C1 segment of cervical spinal cord (tissue), 14 donors: Measurements from ENCODE around the gene FAM43B.

Source experiments
- DNase-seq, 14 donors: peaks; one replicate each; lab custom pipeline; 2025; lab: John Stamatoyannopoulos, UW

The FAM43B gene

GRCh38 chr1:20552728-20553445 lies 514 bp downstream of the FAM43B start:
- peak in 3 of 14 donors; percentile 25 to 59 (median 52) for DNase-seq

- peak in 8 of 14 donors; percentile 3 to 67 (median 15) for DNase-seq
Measured at GRCh38 chr1:20555025-20555757, 2.8 kb downstream of the FAM43B start.

GRCh38 chr1:20555758-20556120 lies 3.4 kb downstream of the FAM43B start:
- no peak for DNase-seq

DNA sequence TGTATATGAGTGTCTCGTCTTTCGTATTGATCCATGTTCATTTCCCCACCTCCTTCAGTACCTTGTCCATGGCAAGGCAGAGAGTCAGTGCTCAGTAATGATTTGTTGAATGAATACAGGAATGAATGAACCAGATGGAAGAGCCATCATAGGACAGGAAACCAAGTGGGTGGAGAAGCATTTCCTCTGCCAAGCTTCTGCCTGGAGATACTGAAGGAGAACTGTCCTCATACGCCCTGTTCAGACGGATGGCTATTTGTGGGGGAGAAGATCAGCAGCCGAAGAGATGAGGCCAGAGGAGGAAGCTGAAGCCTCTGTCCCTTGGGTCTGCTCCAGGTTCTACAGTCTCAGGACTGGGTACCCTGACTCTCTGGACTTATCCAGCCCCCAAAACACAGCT lies 5.8 kb downstream of the FAM43B start:
- DNase-seq = no peak

- no peak for DNase-seq
Measured at GRCh38 chr1:20560966-20561365, 8.6 kb downstream of the FAM43B start.

DNA sequence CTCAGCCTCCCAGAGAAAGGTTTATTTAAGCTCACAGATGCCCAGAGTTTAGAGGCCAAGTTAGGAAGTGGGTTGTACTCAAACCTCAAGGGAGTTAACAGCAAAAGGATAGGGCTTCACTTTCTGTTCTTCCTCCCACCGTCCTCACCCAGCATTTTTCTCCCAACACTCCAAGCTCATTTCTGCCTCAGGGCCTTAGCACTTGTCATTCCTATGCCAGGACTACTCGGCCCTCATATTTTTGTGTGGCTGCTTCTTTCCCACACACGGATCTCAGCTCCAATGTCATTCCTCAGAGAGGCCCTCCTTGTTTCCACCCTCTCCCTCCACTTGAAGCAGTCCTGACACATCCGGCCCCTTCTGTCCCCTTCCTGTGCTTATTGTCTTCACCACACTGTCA lies 12.9 kb downstream of the FAM43B start:
- no peak for DNase-seq

DNA sequence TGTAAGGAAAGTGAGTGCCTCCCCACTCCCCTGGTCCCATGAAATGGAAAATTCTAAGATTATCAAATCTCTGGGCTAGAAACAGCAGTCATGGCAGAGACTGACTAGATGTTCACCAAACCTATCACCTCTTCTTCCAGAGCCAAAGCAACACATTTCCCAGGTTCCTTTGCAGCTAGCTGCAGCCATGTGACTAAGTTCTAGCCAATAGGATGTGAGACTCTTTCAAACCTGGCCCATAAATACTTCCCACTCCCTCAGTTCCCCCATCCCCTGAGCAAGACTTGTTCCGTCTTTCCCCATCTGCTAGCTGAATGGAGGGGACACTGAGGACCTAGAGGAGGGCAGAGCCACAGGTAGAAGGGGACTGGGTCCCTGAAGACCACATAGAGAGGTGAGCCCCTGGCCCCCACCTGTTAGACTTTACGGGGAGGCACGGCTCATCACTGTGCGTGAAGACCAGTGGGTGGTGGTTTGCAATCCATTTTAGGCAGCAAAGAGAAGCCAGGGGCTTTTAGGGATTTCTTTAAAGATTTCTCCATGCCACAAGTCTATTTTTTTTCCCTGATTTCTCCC lies 17.2 kb downstream of the FAM43B start:
- no peak for DNase-seq

DNA sequence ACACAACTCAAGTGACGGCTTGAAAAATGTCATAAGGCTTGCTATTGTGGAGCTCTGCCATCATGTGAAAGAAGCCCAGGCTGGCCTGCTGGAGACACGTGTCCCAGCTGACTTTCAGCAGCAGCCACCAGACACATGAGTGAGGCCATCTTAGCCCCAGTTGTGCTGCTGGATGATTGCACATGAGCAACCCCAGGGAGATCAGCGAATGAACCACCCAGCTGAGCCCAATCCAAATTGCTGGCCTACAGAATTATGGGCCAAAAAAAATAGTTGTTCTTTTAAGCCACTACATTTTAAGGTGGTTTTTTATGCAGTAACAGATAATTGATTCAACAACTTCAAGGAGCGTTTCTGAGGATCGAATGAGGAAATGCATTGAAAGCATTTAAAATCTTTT lies 19.1 kb downstream of the FAM43B start:
- DNase-seq = no peak

DNA sequence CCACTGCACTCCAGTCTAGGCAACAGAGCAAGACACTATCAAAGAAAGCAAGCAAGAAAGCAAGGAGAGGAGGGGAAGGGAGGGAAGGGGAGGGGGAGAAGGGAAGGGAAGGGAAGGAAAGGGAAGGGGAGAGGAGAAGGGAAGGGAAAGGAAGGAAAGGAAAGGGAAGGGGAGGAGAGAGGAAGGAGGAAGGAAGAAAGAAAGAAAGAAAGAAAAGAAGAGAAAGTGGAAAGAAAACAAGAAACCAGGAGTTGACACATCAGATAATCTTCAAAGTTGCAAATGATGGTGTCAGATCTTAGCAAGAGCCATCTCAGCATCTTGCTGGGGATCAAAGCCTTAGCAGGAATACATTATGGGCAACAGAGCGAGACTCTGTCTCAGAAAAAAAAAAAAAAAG lies 21.6 kb downstream of the FAM43B start:
- DNase-seq = no peak

DNA sequence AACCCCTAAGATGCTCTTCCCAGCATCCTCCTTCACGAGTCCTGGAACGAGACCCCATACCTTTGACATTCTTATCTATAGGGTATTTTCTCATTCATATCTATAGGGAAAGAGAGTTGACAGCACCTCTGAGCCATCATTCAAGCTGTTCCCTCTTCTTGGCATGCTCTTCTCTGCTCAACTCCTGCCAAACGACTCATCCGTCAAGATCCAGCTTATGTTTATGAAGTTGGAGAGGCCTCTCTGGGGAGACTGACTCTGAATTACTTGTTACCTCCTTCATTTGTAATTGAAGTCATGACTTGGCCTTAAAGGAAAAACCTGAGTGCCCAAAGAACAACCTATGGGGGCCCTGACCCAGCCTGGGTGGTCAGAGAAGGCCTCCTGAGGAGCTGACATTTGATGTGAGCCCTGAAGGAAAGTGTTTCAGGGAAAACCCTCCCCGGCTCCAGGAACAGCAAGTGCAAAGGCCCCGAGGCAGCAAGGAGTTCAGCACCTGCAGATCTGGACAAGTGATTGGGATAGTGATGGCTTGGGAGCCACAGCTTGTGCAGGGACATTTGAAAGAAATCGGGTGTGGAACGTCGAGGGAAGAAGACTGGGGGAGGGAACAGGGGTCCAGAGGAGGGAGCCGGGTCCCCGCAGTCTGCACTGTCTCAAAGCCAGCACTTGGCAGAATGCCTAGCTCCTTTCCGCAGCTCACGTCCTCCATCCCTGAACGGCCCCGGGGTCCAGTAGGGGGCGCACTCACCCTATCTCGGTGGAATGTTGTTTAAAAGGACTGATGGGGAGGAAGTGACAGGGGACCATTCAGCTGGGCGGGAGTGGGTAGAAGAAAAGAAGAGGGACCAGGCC lies 22.5 kb downstream of the FAM43B start:
- peak in 7 of 14 donors; percentile 1 to 35 (median 18) for DNase-seq

DNA sequence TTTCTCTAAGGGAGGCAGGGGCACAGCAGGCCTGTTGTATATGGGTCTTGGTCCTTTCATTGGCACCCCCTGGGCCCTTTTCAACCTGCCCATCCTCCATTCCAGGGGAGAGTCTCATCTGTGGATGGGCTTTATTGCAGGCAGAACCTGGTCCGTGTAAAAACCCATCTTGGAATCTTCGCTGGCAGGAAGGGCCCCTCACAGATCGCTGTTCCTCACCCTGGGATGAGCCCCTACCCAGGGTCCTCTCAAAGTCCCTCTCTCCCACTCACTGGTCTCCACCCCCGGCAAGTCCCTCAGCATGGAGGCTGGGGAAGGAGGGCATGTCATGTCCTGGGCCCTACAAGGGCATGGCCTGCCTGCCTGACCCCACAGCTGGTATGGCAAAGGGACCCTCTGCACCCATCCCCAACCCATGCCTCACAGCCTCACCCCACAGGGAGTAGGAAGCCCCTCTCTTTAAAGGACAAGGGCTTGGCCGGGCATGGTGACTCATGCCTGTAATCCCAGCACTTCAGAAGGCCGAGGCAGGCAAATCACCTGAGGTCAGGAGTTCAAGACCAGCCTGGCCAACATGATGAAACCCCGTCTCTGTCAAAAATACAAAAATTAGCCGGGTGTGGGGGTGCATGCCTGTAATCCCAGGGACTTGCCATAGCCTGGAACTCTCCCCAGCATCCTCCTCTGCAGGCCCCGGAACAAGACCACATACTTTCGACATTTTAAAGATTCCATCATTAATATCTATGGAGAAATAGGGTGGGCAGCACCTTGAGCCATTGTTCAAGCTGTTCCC lies 23.4 kb downstream of the FAM43B start:
- DNase-seq = no peak

DNA sequence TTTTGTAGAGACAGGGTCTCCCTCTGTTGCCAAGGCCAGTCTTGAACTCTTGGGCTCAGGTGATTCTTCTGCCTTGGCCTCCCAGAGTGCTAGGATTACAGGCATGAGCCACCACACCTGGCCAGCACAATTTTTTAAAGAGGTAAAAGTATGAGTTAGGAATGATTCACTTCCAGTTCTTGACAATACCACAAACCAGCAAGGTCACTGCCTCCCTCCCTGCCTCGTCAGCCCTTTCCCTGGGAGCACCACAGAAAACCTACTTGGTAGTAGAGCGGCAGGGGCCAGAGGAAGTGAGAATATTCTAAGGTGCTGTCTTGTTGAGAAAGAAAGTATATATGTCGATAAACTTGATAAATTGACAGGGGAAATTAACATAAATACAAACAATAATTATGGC lies 25.7 kb downstream of the FAM43B start:
- DNase-seq = no peak

- no peak for DNase-seq
Measured at GRCh38 chr1:20578721-20579395, 26.5 kb downstream of the FAM43B start.

DNA sequence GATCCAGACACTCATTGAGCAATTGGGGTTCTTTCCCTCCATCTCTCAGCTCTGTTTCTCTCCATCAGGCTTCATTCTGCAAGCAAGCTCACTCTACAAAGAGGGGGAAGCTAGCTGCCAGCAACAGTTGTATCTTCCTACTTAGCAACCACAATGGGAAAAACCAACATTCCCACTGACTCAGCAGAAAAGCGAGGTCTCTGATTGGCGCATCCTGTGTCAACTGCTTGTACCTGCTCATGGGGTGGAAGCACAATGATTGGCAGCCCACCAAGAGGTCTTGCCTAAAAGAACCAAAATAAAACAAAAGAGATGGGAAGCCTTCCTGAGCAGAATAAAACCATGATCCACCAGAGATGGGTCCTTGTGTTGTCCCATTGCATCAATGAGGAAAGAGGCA lies 32.5 kb downstream of the FAM43B start:
- no peak for DNase-seq

DNA sequence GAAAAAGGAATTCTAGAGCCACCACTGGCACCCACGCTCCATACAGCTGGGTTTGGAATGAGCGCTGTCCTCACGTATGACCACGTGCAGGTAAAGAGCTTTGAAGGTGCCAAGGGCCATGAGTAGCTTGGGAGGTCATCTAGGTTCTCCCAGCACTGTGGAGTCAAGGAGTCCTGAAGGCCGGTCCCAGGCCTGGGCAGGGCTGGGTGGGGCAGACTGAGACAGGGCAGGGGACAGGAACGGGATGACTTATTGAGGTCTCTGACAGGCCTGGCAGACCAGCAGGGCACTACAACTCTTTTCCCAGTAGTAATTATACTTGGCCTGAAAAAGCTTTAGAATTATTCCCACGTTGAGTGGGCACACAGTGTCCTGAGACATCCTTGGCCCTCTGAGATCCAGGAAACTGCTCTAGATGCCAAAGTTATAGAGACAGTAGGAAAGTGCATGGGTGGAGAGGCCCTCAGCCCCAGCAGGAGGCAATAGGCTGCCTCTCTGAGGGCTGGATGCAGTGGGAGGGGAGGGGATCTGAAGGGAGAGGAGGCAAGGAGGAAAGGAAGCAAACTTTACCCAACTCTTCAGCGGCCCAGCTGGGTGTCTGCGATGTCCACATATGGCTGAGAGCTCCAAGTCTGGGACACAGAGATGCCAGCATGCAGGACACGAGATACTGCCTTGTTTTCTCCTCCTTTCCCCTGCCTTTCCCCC lies 34.7 kb downstream of the FAM43B start:
- DNase-seq = no peak

- DNase-seq = no peak
Measured at GRCh38 chr1:20587661-20588053, 35.3 kb downstream of the FAM43B start.

GRCh38 chr1:20588634-20589225 lies 36.4 kb downstream of the FAM43B start, which contains the start of gene CDA:
CDA (plus strand) TSS chr1:20589097; CDS start chr1:20589130, 33 bp downstream.
- no peak for DNase-seq

GRCh38 chr1:20589331-20590278 lies 37.2 kb downstream of the FAM43B start:
- no peak for DNase-seq
